ENCODE results near the gene ZSCAN9.

Gene ZSCAN9

GRCh38 chr6:28266563-28266961, 41.5 kb downstream of the ZSCAN9 start:
- peak overlapping the region; percentile 77 for H3K4me3 ChIP-seq (ENCODE audit: low read depth, low read length)
- DNase-seq (ENCODE audit: low read depth), result no peak
- no peak for TF ChIP-seq CTCF (IDR thresholded peaks at IDR 0.05; ENCODE audit: low read depth, low read length, missing control alignments)

- no peak for TF ChIP-seq CTCF (IDR thresholded peaks at IDR 0.05; ENCODE audit: low read depth, low read length, missing control alignments)
- DNase-seq (ENCODE audit: low read depth), result peak; percentile 71
- H3K4me3 ChIP-seq (ENCODE audit: low read depth, low read length), result peak within 1 kb of the TSS; percentile 77
Observed at GRCh38 chr6:28266962-28267694, 42.1 kb downstream of the ZSCAN9 start, which contains the start of gene ZSCAN26. TSS of gene ZSCAN26 (plus strand) at chr6:28267143. CDS start at chr6:28271920, 4,777 bp downstream.

GRCh38 chr6:28267695-28268059, 42.6 kb downstream of the ZSCAN9 start:
- no peak for DNase-seq (ENCODE audit: low read depth)
- TF ChIP-seq CTCF (IDR thresholded peaks at IDR 0.05; ENCODE audit: low read depth, low read length, missing control alignments), result no peak
- peak overlapping the region; percentile 77 for H3K4me3 ChIP-seq (ENCODE audit: low read depth, low read length)

GRCh38 chr6:28269492-28269891, 44.4 kb downstream of the ZSCAN9 start:
- no peak for DNase-seq (ENCODE audit: low read depth)
- no peak overlapping the region for H3K4me3 ChIP-seq (ENCODE audit: low read depth, low read length)
- TF ChIP-seq CTCF (IDR thresholded peaks at IDR 0.05; ENCODE audit: low read depth, low read length, missing control alignments), result no peak

- DNase-seq (ENCODE audit: low read depth), result no peak
- TF ChIP-seq CTCF (IDR thresholded peaks at IDR 0.05; ENCODE audit: low read depth, low read length, missing control alignments), result no peak
- no peak overlapping the region for H3K4me3 ChIP-seq (ENCODE audit: low read depth, low read length)
Observed at GRCh38 chr6:28274888-28275287, 49.8 kb downstream of the ZSCAN9 start.

GRCh38 chr6:28277746-28278145, 52.7 kb downstream of the ZSCAN9 start:
- no peak for TF ChIP-seq CTCF (IDR thresholded peaks at IDR 0.05; ENCODE audit: low read depth, low read length, missing control alignments)
- DNase-seq (ENCODE audit: low read depth), result no peak
- H3K4me3 ChIP-seq (ENCODE audit: low read depth, low read length), result no peak overlapping the region
